Thyroid gland (tissue), 4 donors: ENCODE data around the gene CCDC83. TPM values are rescaled to one million over a fixed set of nuclear protein-coding genes. Genes with fewer than 3 reads are reported as not detected.

Experiments used
- DNase-seq, 2 donors: peaks; one replicate each; pipeline ENCODE4 v3.0.0-alpha.2; 2019
- H3K27ac ChIP-seq, 3 donors: fragments of 200-600 bp; sonication (generic); 1 replicate in 2 of 3; 2 replicates in 1 of 3; pipeline ENCODE4 v1.5.1; 2016 to 2019; ENCODE audit warnings: mild to moderate bottlenecking in 1 of 3, moderate library complexity in 1 of 3
- H3K27me3 ChIP-seq: fragments of 200-600 bp; sonication (generic); one replicate; pipeline ENCODE4 v1.5.1; 2019
- H3K36me3 ChIP-seq, 2 donors: fragments of 200-600 bp; sonication (generic); one replicate each; pipeline ENCODE4 v1.5.1; 2016 to 2019
- H3K4me1 ChIP-seq, 2 donors: fragments of 200-600 bp; sonication (generic); one replicate each; pipeline ENCODE4 v1.5.1; 2017 to 2019
- H3K4me3 ChIP-seq, 3 donors: fragments of 200-600 bp; sonication (generic); replicated peaks in 1 of 3; 1 replicate in 2 of 3; 2 replicates in 1 of 3; pipeline ENCODE4 v1.5.1; 2016; ENCODE audit warnings: mild to moderate bottlenecking in 1 of 3
- H3K9me3 ChIP-seq: fragments of 200-600 bp; sonication (generic); one replicate; pipeline ENCODE4 v1.5.1; 2017
- POLR2A ChIP-seq, 2 donors: fragments of 450-650 bp; IDR thresholded peaks; one replicate each; pipeline ENCODE4 v1.6.1; 2017; ENCODE audit warnings: antibody characterized with exemption in 2 of 2, mild to moderate bottlenecking in 2 of 2, moderate library complexity in 1 of 2
- WGBS, 2 donors: methylation state at CpG; one replicate each; pipeline ENCODE4 v1.1.5; 2017; 5-methylcytosine and 5-hydroxymethylcytosine counted together
- intact Hi-C: fragments of 100-400 bp; cut with DNase I; formaldehyde crosslinking; loops from one replicate; pipeline ENCODE4 v1.15.1; 2023
- total RNA-seq, 4 donors: library from RNA; depleted of rRNA; stranded (reverse); fragments of >200 nt; gene quantifications; one replicate each; pipeline ENCODE4 v1.2.3, GENCODE V29; 2016
- TF ChIP-seq, protein P1 (sequence below), 6 experiments: fragments of 200-600 bp in 3 of 6; fragments of 450-650 bp in 3 of 6; sonication (generic) in 3 of 6; IDR thresholded peaks; one replicate each; pipeline ENCODE4 v1.5.1; 2016 to 2019; ENCODE audit warnings: antibody characterized with exemption in 6 of 6, mild to moderate bottlenecking in 2 of 6, inconsistent platforms in 1 of 6, moderate library complexity in 1 of 6

CCDC83 gene
- total RNA-seq, 4 donors from 2014 or later = not detected

DNA sequence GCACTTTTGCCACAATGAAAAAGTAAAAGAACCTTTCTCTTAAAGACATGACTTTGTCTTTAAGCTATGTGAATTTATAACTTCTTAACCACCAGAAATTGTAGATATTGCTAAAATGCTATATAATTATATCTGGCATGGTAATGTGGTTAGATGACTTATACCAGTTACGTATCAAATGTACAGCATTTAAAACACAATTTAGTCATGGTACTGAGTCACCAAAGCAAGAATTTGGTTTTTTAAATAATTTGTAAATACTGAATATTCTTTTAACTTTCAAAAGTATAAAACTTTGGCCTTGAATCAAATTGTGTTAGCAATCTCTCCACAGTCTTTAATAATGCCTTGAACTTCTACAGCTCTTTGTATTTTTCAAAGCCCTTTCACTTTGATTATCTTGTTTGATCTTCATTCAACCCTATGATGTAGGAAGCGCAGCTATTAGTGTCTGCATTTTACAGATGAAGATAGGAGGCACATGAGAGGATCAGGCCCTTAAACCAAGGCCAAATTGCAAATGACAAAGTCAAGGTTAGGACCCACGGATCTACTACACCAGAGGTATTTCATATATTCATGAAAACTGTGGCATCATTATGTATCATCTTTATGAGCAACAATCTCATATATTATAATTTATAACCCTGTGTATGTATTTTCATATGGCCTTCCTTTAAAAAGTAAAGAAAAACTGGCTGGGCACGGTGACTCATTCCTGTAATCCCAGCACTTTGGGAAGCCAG is 39.8 kb upstream of the CCDC83 start:
- intact Hi-C loops = no loop called here
- H3K4me3 ChIP-seq = no peak overlapping the region
- H3K27ac ChIP-seq = no peak overlapping the region
- no peak for TF ChIP-seq POLR2A (IDR thresholded peaks at IDR 0.05)
- TF ChIP-seq, protein P1, sequence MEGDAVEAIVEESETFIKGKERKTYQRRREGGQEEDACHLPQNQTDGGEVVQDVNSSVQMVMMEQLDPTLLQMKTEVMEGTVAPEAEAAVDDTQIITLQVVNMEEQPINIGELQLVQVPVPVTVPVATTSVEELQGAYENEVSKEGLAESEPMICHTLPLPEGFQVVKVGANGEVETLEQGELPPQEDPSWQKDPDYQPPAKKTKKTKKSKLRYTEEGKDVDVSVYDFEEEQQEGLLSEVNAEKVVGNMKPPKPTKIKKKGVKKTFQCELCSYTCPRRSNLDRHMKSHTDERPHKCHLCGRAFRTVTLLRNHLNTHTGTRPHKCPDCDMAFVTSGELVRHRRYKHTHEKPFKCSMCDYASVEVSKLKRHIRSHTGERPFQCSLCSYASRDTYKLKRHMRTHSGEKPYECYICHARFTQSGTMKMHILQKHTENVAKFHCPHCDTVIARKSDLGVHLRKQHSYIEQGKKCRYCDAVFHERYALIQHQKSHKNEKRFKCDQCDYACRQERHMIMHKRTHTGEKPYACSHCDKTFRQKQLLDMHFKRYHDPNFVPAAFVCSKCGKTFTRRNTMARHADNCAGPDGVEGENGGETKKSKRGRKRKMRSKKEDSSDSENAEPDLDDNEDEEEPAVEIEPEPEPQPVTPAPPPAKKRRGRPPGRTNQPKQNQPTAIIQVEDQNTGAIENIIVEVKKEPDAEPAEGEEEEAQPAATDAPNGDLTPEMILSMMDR (IDR thresholded peaks at IDR 0.05) = no peak
- no peaks in the 10 kb centered on the region for H3K9me3 ChIP-seq
- DNase-seq = no peak
- WGBS, 2 donors = 90 to 92% methylated on average over 4 of the region's 4 CpGs
- H3K4me1 ChIP-seq = peaks cover 3 to 8% of the 10 kb centered on the region in 2 donors
- H3K27me3 ChIP-seq = no peaks in the 10 kb centered on the region
- H3K36me3 ChIP-seq = no peaks in the 10 kb centered on the region

DNA sequence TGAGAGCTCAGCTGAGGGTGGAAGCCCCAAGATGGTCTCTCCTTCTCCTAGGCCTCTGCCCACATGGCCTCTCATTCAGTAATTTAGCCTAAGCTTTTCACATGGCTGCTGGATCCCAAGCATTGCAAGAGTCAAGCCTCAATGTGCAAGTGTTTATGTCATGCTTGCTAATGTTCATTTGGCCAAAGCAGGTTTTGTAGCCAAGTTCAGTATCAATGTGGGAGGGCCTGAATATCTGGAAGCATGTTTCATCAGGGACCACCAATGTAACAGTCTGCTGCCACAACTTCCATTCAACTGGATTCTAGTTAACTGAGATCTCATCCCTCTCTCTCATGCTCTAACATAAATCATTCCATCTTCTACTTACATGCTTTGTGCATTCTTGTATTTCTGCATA is 35.7 kb upstream of the CCDC83 start:
- TF ChIP-seq, protein P1 (IDR thresholded peaks at IDR 0.05) = no peak
- no peak for TF ChIP-seq POLR2A (IDR thresholded peaks at IDR 0.05)

DNA sequence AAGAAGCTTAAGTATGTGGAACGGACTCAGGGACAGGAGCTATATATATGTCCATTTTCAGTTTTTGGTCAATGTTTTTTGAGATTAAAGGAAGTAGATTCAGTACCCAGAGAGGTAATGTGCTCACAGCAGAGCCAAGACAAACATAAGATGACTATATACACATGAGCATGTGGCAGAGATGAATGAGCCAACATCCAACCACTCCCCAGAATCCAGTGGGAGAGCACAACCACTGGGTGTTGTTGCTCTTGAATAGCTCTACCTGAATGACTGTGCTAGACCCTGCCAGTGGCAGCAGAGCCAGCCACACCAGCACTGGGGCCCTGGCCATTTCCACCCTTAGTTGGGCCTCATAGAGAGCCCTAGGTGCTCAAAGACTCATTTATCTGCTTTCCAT is 33.5 kb upstream of the CCDC83 start:
- 74 to 82% methylated on average over 1 of the region's 1 CpG for WGBS, 2 donors
- Histone ChIP-seq H3K27me3 (no peaks in the 10 kb centered on the region), H3K27ac (no peak overlapping the region), H3K4me1 (no peaks in the 10 kb centered on the region), H3K9me3 (no peaks in the 10 kb centered on the region), H3K36me3 (no peaks in the 10 kb centered on the region), H3K4me3 (no peak overlapping the region)
- no peak for DNase-seq
- intact Hi-C loops = no loop called here
- TF ChIP-seq POLR2A (IDR thresholded peaks at IDR 0.05) = no peak
- TF ChIP-seq, protein P1 (IDR thresholded peaks at IDR 0.05) = no peak

More for the DNA sequence above, 35.7 kb upstream of the CCDC83 start:
- H3K27me3 ChIP-seq = no peaks in the 10 kb centered on the region
- H3K4me3 ChIP-seq = no peak overlapping the region
- H3K36me3 ChIP-seq = no peaks in the 10 kb centered on the region
- H3K27ac ChIP-seq = no peak overlapping the region
- H3K9me3 ChIP-seq = no peaks in the 10 kb centered on the region
- DNase-seq = no peak
- H3K4me1 ChIP-seq = no peaks in the 10 kb centered on the region
- intact Hi-C loops = no loop called here

DNA sequence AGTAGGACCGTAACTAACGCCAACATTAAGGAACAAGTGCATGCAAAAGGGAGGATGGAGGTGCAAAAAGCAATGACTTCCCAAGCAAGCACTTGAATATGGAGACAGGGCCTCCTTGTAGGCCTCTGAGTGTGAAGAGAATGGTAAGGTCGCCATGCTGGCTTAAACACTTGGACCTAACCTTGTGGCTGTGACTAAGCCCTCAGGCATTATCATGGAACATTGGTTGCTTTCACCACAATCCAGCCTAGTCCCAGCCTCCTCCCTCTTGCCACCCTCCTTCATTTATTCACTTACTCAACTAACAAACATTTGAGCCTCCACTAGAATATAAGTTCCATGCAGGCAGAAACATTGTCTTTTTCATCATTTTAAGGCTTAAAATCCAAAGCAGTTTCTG is 32.4 kb upstream of the CCDC83 start:
- Histone ChIP-seq H3K36me3 (no peaks in the 10 kb centered on the region), H3K9me3 (no peaks in the 10 kb centered on the region), H3K27ac (no peak overlapping the region), H3K27me3 (no peaks in the 10 kb centered on the region), H3K4me1 (peaks cover 0 to 5% of the 10 kb centered on the region in 2 donors), H3K4me3 (no peak overlapping the region)
- WGBS, 2 donors = 89 to 97% methylated on average over 3 of the region's 3 CpGs
- TF ChIP-seq POLR2A (IDR thresholded peaks at IDR 0.05) = no peak
- TF ChIP-seq, protein P1 (IDR thresholded peaks at IDR 0.05) = no peak
- DNase-seq = no peak
- intact Hi-C loops = no loop called here

DNA sequence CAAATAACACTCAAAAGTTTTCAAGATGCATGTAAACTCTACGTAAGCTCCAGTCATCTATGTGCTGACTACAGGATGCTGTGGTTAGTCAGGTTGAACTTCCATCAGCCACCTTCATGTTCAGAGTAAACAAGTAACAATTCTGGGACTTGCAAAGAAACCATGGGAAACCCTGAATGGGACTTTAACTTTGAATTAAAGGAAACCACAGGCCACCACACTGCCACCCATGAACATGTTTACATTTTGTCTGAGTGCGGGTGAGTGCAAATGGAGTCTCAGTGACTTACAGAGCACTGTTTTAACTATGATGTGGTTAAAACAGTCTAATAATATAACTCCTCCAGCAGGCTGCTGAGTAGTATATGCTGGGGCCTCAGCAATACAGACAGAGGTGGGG is 31.4 kb upstream of the CCDC83 start:
- intact Hi-C loops = no loop called here
- Histone ChIP-seq H3K4me1 (peaks cover 0 to 6% of the 10 kb centered on the region in 2 donors), H3K27ac (no peak overlapping the region), H3K4me3 (no peak overlapping the region), H3K9me3 (no peaks in the 10 kb centered on the region), H3K27me3 (no peaks in the 10 kb centered on the region), H3K36me3 (no peaks in the 10 kb centered on the region)
- TF ChIP-seq, protein P1 (IDR thresholded peaks at IDR 0.05) = no peak
- no peak for TF ChIP-seq POLR2A (IDR thresholded peaks at IDR 0.05)
- WGBS, 2 donors = 83 to 91% methylated on average over 2 of the region's 2 CpGs
- DNase-seq = no peak
